Right renal pelvis (tissue), 4 donors: Measurements from ENCODE around the gene NBEA. TPM values are rescaled to one million over a fixed set of nuclear protein-coding genes. Genes with fewer than 3 reads are reported as not detected.
"Not testable (repeated sequence)": the region's sequence is repeated elsewhere in the genome, so short reads cannot be mapped to it uniquely, and the experiment has no call there.

Source experiments
- DNase-seq, 4 donors: peaks; one replicate each; pipeline ENCODE4 v3.0.0-alpha.2; 2013; ENCODE audit warnings: low read depth in 4 of 4, low spot score in 3 of 4, missing footprints in 1 of 4
- polyA plus RNA-seq, 4 donors: library from polyadenylated mRNA; unstranded; fragments of 120-200 nt; gene quantifications; one replicate each; pipeline ENCODE4 v1.2.1, GENCODE V29; 2013; ENCODE audit not compliant: insufficient read length in 4 of 4

NBEA gene, protein sequence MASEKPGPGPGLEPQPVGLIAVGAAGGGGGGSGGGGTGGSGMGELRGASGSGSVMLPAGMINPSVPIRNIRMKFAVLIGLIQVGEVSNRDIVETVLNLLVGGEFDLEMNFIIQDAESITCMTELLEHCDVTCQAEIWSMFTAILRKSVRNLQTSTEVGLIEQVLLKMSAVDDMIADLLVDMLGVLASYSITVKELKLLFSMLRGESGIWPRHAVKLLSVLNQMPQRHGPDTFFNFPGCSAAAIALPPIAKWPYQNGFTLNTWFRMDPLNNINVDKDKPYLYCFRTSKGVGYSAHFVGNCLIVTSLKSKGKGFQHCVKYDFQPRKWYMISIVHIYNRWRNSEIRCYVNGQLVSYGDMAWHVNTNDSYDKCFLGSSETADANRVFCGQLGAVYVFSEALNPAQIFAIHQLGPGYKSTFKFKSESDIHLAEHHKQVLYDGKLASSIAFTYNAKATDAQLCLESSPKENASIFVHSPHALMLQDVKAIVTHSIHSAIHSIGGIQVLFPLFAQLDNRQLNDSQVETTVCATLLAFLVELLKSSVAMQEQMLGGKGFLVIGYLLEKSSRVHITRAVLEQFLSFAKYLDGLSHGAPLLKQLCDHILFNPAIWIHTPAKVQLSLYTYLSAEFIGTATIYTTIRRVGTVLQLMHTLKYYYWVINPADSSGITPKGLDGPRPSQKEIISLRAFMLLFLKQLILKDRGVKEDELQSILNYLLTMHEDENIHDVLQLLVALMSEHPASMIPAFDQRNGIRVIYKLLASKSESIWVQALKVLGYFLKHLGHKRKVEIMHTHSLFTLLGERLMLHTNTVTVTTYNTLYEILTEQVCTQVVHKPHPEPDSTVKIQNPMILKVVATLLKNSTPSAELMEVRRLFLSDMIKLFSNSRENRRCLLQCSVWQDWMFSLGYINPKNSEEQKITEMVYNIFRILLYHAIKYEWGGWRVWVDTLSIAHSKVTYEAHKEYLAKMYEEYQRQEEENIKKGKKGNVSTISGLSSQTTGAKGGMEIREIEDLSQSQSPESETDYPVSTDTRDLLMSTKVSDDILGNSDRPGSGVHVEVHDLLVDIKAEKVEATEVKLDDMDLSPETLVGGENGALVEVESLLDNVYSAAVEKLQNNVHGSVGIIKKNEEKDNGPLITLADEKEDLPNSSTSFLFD (N-terminal part only)
- polyA plus RNA-seq: 10 to 100 TPM; 15.6 to 19.9 (median 18.3) TPM

DNA sequence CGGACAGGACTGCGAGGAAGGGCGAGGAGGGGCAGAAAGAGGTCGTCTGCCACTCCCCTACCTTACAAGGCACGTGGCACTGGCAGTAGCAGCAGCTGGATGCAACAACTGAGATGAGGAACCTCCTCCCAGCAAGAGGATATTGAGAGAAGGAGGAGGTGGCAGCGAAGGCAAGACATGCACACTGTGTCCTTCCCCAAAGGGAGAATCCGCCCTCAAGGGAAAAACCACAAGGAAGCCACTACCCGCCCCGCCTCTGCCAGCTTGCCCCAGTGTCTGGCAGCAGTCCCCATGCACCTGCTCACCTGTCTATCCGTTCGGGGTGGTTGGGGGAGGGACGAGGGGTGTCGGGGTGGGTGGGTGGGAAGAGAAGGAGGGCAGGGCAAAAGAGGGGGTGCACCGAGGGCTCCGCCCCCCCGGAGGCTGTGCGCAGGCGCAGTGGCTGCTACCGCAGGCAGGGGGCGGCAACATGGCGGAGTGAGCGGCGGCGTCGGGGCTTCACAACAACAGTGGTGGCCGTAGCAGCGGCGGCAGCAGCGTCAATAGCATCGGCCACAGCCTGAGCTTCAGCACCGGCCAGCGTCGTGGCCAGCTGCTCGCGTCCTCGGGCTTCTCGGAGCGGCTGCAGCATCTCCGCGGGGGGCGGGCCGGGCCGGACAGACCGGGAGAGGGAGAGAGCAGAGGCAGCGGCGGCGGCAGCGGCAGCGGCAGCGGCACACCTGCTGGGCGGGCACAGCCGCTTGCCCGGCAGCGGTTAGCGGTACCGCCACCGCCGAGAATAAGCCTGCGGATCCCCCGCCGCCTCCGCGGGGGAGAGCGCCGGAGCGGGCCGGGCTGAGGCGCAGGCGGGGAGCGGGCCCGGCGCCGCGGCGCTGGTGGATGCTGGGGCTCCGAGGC is at the start of gene NBEA:
Gene NBEA, plus strand, starts transcription at position 436 of the 897 bp plus-strand sequence. CDS start 551 bp downstream, outside the sequence.
- peak; percentile 48 to 68 (median 54) for DNase-seq

DNA sequence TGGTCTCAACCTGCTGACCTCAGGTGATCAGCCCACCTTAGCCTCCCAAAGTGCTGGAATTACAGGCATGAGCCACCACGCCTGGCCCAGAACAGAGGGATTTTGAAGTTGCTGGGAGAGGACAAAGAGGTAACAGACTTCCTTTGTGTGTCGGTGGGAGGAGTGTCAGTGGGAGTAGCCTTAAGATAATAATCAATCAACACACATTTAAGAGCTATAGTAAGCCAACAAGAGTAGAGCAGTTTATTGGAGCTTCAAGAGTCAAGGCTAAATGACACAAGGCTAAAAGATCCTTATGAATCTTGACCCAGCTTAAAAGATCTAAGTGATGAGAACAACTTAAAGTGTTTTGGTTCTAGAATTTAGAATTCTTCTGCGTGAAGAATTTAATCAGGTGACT is 47.3 kb upstream of the NBEA start:
- no peak for DNase-seq

- no peak for DNase-seq
These were observed 44.9 kb upstream of the NBEA start for GRCh38 chr13:34897220-34897619.

DNA sequence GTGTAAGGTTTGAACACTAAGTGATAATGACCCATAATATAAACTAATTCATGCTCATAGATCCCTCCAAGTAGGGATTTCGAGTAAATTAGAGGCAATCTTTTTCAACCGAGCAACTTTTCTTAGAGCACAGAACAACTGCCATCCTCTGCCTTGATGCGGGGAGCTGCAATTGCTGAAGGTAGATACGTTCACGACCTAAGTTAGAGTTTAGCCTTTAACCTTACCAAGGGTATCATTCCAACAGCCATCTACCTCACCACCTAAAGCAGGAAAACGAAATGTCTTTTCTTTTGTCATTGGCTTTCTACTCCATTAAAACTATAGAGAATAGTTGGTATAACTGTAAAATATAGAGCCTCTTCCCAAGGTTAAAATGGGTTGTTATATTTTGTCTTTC is 42.2 kb upstream of the NBEA start:
- no peak for DNase-seq

DNA sequence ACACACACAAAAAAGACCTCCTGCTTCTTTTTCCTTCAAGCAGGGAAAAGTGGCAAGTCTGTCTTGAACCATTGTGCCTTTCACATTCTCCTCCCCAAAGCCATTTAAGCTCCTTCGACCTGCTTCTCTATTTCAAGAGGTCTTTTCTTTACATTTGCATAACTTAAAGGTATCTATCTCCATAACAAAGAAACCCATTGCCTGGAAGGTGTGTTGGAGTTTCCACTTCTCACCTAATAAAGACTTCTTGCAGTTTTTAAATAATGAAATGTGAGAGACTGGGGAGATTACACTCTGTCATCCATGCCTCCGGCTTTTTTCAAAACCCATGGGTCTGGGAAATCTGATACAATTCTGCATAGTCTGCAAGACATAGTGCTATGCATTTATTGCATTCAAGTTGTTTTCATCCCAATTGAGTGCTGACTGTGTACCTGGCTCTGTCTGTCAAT is 41.8 kb upstream of the NBEA start:
- DNase-seq: no peak

GRCh38 chr13:34901572-34901971 is 40.5 kb upstream of the NBEA start:
- DNase-seq: no peak

DNA sequence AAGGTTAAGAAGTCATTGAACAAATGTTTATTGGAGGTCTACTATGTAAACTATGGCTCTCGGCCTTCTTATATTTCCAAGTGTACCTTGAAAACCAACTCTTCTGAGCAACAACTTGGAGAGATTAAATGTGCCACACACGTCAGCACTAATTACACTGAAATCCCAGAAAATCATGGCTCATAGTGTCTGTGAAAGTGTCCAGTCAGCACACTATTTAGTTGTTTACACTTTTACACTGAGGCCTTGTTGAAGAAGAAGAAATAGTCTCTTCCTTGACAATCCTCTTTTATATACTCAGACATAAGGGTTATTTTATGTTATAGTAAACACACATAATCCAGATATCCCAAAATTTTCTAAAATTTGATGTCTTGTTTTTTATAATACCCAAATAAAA is 30.9 kb upstream of the NBEA start:
- no peak for DNase-seq

DNA sequence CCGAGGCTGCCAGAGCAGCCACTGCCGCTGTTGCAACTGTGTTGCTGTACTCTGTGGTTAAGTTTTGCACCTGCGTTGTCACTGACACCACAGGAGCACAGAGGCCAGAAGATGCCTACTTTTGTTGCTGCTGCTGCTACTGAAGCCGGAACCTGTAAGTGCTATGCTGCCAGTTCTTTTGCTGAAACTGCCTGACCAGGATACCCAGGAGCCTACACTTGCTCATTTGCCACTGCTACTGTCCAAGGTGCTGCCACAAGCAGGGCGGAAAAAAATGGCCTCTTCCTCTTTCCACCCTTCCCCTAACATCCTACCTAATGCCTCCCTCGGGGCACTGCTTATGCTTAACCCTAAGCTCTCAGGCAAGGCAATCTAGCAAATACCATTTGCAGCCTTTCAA is 29.0 kb upstream of the NBEA start:
- peak in 1 of 4 donors; percentile 28 for DNase-seq

DNA sequence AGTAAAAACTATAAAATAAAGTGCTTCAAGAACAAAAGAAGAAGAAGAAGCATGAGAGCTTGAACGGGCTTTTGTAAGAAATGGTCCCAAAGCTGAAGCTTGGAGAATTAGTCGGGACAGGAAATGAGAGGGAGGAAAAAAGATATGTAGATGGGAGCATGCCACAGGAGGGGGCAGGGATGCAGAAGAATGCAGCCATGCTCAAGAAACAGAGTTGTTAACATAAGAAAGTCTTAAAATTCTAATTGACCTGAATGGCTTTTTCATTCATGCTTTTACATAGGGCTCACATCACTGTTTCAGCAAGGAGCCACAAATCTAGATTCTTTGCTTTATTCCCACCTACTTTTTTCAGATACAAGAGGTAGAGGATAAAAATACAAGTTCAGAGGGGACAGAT is 27.7 kb upstream of the NBEA start:
- DNase-seq: no peak

GRCh38 chr13:34926508-34926907 is 15.6 kb upstream of the NBEA start:
- DNase-seq: no peak

DNA sequence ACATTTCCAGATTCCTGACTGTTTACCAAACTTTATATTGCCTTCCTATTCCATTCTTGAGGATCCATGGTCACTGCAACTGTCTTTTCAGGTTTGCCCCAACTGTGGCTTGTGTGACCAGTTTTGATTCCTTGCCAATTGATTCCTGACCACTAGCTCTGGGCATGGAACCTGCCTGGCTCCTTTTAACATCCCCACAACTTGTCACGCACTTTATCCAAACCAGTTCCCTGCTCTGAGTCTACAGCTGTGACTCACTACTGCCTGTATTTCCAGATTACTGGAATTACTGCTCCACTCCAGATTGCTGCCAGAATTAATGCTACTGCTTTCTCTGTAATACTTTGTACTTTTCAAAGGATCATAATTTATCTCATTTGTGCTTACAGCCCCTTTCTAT is 13.4 kb upstream of the NBEA start:
- not testable (repeated sequence) for DNase-seq

GRCh38 chr13:34931572-34931971 is 10.5 kb upstream of the NBEA start:
- DNase-seq: no peak

- no peak for DNase-seq
These were observed 8.7 kb upstream of the NBEA start for GRCh38 chr13:34933349-34933748.

GRCh38 chr13:34933786-34934185 is 8.3 kb upstream of the NBEA start:
- DNase-seq: no peak

- no peak for DNase-seq
These were observed 6.2 kb upstream of the NBEA start for GRCh38 chr13:34935841-34936240.

GRCh38 chr13:34939771-34940170 is 2.3 kb upstream of the NBEA start:
- DNase-seq: no peak

- no peak for DNase-seq
These were observed 635 bp upstream of the NBEA start for GRCh38 chr13:34941436-34941834.

DNA sequence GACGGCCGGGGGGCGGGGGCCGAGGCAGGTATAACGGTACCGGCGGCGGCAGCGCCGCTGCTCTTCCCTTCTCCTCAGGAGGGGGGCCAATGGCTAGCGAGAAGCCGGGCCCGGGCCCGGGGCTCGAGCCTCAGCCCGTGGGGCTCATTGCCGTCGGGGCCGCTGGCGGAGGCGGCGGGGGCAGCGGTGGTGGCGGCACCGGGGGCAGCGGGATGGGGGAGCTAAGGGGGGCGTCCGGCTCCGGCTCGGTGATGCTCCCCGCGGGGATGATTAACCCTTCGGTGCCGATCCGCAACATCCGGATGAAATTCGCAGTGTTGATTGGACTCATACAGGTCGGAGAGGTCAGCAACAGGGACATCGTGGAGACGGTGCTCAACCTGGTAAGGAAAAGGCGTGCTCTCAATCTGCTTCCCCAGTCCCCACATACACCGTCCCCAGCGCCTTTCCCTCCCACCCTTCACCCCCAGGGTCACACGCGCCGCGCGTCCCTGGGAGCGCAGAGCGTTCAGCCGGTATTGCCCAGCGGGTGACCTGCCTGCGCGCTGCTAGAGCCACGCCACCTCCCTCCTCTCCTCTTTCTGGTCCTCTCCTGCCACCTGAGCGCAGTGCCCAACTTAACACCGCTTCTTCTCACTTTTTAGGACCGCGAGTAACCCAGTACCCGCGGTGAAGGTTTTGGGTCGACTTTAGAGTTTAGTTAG is 814 bp downstream of the NBEA start:
- DNase-seq: peak in 1 of 4 donors; percentile 18
